ENCODE measurements around the gene CABP7. TPM values are rescaled to one million over a fixed set of nuclear protein-coding genes. Genes with fewer than 3 reads are reported as not detected.

CABP7 gene
- total and polyA plus RNA-seq, 2 experiments from 2014 or later: 0.16 TPM; not detected in 1

DNA sequence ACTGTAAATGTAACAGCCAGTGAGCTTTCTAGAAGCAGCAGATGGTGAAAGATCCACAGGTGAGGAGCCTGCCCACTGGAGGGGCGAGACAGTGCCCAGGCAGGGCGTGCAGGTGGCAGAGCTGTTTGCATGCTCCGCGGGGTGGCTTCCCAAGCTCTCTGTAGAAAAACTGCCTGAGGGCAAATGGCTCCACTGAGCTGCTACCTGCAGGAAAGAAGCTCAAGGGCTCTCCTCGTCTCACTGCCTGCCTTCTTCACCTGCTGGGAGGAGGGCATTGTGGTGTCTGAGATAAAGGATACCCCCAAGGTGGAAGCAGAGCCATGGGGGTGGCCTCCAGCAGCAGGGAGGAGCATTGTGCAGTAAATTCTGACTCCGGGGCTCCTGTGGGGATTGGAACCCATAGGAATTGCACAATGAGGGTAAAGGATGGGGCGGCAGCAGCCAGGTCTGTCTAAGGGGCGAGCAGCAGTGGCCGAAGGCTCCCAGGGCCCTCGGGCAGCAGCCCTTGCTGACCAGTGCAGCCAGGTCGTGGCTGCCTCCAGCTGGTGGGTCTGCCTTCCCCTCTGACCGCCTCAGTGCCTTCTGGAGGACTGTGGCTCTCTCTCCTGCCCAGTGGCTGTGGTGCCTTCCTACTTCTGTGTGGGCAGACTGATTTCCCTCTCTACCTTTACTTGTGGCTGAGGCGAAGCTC is 28.0 kb upstream of the CABP7 start:
- 82% methylated on average over 13 of the region's 13 CpGs for WGBS (ENCODE audit: low lambda C conversion rate, missing lambda C conversion rate)
- H3K27ac ChIP-seq: no peak overlapping the region
- H3K9me3 ChIP-seq (ENCODE audit: low read depth): no peaks in the 10 kb centered on the region
- no peak overlapping the region for H2AFZ ChIP-seq
- H3K9me2 ChIP-seq (replicated peaks; ENCODE audit: insufficient read depth): no peaks in the 10 kb centered on the region
- DNase-seq (ENCODE audit: low spot score): no peak
- peaks cover 10% of the 10 kb centered on the region for H3K4me1 ChIP-seq (ENCODE audit: insufficient read depth)
- no peaks in the 10 kb centered on the region for H3K36me3 ChIP-seq (replicated peaks; ENCODE audit: insufficient read depth, low read depth)
- no peaks in the 10 kb centered on the region for H4K20me1 ChIP-seq (ENCODE audit: insufficient read depth, poor library complexity, severe bottlenecking)
- no peaks in the 10 kb centered on the region for H3K79me2 ChIP-seq
- no peak overlapping the region for H3K4me2 ChIP-seq
- H3K4me3 ChIP-seq: no peak overlapping the region
- H3K27me3 ChIP-seq: no peaks in the 10 kb centered on the region
- TF ChIP-seq, protein P1, sequence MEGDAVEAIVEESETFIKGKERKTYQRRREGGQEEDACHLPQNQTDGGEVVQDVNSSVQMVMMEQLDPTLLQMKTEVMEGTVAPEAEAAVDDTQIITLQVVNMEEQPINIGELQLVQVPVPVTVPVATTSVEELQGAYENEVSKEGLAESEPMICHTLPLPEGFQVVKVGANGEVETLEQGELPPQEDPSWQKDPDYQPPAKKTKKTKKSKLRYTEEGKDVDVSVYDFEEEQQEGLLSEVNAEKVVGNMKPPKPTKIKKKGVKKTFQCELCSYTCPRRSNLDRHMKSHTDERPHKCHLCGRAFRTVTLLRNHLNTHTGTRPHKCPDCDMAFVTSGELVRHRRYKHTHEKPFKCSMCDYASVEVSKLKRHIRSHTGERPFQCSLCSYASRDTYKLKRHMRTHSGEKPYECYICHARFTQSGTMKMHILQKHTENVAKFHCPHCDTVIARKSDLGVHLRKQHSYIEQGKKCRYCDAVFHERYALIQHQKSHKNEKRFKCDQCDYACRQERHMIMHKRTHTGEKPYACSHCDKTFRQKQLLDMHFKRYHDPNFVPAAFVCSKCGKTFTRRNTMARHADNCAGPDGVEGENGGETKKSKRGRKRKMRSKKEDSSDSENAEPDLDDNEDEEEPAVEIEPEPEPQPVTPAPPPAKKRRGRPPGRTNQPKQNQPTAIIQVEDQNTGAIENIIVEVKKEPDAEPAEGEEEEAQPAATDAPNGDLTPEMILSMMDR (IDR thresholded peaks at IDR 0.05; ENCODE audit: poor library complexity): no peak
- no peak for TF ChIP-seq EZH2phosphoT487 (IDR thresholded peaks at IDR 0.05; ENCODE audit: low read depth, severe bottlenecking, unreplicated experiment)
- no peak for TF ChIP-seq EZH2 (IDR thresholded peaks at IDR 0.05; ENCODE audit: borderline replicate concordance)

DNA sequence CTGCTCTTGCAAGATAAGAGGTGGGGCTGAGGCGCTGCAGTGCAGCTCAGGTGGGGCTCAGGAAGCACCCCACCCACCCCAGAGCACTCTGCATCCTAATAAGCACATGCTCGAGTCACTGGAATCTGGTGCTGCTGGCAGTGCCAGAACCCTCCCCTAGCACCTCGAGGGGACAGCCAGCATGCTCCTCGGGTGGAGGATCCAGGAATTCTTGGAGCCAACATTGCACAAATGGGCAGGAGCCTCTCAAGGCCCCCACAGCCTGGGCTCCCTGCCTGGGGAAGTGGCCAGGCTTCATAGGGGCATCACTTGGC is 27.5 kb upstream of the CABP7 start:
- Histone ChIP-seq H3K9me2 (replicated peaks; ENCODE audit: insufficient read depth) (no peaks in the 10 kb centered on the region), H3K36me3 (replicated peaks; ENCODE audit: insufficient read depth, low read depth) (no peaks in the 10 kb centered on the region), H3K79me2 (no peaks in the 10 kb centered on the region), H4K20me1 (ENCODE audit: insufficient read depth, poor library complexity, severe bottlenecking) (no peaks in the 10 kb centered on the region), H3K27me3 (no peaks in the 10 kb centered on the region), H2AFZ (no peak overlapping the region), H3K4me1 (ENCODE audit: insufficient read depth) (peaks cover 10% of the 10 kb centered on the region), H3K9me3 (ENCODE audit: low read depth) (no peaks in the 10 kb centered on the region), H3K4me2 (no peak overlapping the region), H3K27ac (no peak overlapping the region), H3K4me3 (no peak overlapping the region)
- WGBS (ENCODE audit: low lambda C conversion rate, missing lambda C conversion rate): 77% methylated on average over 4 of the region's 4 CpGs
- DNase-seq (ENCODE audit: low spot score): no peak
- no peak for TF ChIP-seq EZH2phosphoT487 (IDR thresholded peaks at IDR 0.05; ENCODE audit: low read depth, severe bottlenecking, unreplicated experiment)

DNA sequence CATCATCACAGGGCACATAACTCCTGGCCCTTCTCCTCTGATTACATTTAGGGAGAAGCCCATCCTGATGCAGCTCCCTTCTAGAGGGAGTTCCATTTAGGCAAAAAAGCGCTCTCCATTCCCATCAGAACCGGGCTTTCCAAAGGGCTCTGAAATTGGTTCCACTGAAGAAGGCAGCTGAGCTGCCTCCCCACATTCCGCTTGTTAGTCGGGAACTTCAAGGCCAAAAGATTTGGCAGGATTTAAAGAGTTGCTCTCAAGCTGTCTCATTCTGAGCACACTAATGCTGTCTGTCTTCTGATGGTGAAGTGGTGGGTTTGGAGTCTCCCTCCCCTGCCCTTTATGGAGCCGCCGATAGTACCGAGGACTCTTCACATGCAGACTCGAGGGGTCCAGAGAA is 26.6 kb upstream of the CABP7 start:
- Histone ChIP-seq H3K9me3 (ENCODE audit: low read depth) (no peaks in the 10 kb centered on the region), H3K4me1 (ENCODE audit: insufficient read depth) (peaks cover 10% of the 10 kb centered on the region), H4K20me1 (ENCODE audit: insufficient read depth, poor library complexity, severe bottlenecking) (no peaks in the 10 kb centered on the region), H3K36me3 (replicated peaks; ENCODE audit: insufficient read depth, low read depth) (no peaks in the 10 kb centered on the region), H3K9me2 (replicated peaks; ENCODE audit: insufficient read depth) (no peaks in the 10 kb centered on the region), H3K27ac (no peak overlapping the region), H3K4me3 (no peak overlapping the region), H3K4me2 (no peak overlapping the region), H3K27me3 (no peaks in the 10 kb centered on the region), H3K79me2 (no peaks in the 10 kb centered on the region), H2AFZ (no peak overlapping the region)
- TF ChIP-seq EZH2 (IDR thresholded peaks at IDR 0.05; ENCODE audit: borderline replicate concordance): no peak
- TF ChIP-seq, protein P1 (IDR thresholded peaks at IDR 0.05; ENCODE audit: poor library complexity): no peak
- no peak for TF ChIP-seq EZH2phosphoT487 (IDR thresholded peaks at IDR 0.05; ENCODE audit: low read depth, severe bottlenecking, unreplicated experiment)
- DNase-seq (ENCODE audit: low spot score): no peak
- WGBS (ENCODE audit: low lambda C conversion rate, missing lambda C conversion rate): 89% methylated on average over 8 of the region's 8 CpGs

DNA sequence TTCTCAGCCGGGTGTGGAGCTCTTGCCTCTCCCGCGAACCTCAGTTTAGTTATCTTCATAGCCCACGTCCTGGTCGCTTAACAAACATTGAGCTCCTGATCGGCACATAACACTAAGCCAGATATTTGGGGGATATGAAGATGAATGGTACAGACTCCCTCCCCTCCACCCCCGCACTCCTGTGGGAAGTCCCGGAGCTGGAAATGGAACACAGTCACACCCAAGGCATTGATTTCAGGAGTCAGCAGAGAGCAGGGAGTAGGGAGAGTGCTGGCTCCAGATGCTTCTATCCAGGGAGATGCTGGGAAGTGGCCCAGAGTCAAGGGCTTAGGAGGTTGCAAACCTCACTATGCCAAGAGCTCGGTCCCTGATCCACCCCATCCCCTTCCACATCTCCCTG is 26.1 kb upstream of the CABP7 start:
- no peaks in the 10 kb centered on the region for H3K36me3 ChIP-seq (replicated peaks; ENCODE audit: insufficient read depth, low read depth)
- 87% methylated on average over 9 of the region's 9 CpGs for WGBS (ENCODE audit: low lambda C conversion rate, missing lambda C conversion rate)
- H4K20me1 ChIP-seq (ENCODE audit: insufficient read depth, poor library complexity, severe bottlenecking): no peaks in the 10 kb centered on the region
- DNase-seq (ENCODE audit: low spot score): no peak
- H3K9me2 ChIP-seq (replicated peaks; ENCODE audit: insufficient read depth): no peaks in the 10 kb centered on the region
- TF ChIP-seq EZH2phosphoT487 (IDR thresholded peaks at IDR 0.05; ENCODE audit: low read depth, severe bottlenecking, unreplicated experiment) (no peak), EZH2 (IDR thresholded peaks at IDR 0.05; ENCODE audit: borderline replicate concordance) (no peak)
- TF ChIP-seq, protein P1 (IDR thresholded peaks at IDR 0.05; ENCODE audit: poor library complexity): no peak
- H3K4me2 ChIP-seq: no peak overlapping the region
- H3K79me2 ChIP-seq: no peaks in the 10 kb centered on the region
- H3K27me3 ChIP-seq: no peaks in the 10 kb centered on the region
- H3K9me3 ChIP-seq (ENCODE audit: low read depth): no peaks in the 10 kb centered on the region
- H2AFZ ChIP-seq: no peak overlapping the region
- H3K4me1 ChIP-seq (ENCODE audit: insufficient read depth): peaks cover 10% of the 10 kb centered on the region
- H3K27ac ChIP-seq: no peak overlapping the region
- no peak overlapping the region for H3K4me3 ChIP-seq
